DMS79 (cell line): ENCODE data around the gene GALT.

Source experiments
- DNase-seq: peaks from one replicate; lab custom pipeline; 2025; lab: John Stamatoyannopoulos, UW

GALT gene

GRCh38 chr9:34684145-34684544 is 37.7 kb downstream of the GALT start:
- DNase-seq, result no peak

GRCh38 chr9:34684816-34685215 is 38.3 kb downstream of the GALT start:
- DNase-seq, result no peak

DNA sequence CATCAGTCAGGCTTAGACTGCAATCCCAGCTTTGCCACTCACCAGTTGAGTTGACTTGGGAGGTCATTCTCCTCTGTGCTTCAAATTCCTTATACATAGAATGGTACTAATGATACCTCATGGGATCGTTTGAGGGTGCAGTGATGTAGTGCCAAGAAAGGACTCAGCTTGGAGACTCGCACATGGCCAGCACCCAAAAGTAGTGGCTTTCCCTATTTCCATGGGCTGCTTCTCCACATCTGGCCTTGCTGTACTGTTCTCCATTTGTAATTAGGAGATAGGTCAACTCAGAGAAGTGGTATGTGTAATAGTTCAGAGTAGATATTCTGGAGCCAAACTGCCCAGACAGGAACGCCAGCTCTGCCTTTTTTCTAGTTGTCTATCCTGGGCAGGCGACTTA is 39.1 kb downstream of the GALT start:
- DNase-seq, result no peak

DNA sequence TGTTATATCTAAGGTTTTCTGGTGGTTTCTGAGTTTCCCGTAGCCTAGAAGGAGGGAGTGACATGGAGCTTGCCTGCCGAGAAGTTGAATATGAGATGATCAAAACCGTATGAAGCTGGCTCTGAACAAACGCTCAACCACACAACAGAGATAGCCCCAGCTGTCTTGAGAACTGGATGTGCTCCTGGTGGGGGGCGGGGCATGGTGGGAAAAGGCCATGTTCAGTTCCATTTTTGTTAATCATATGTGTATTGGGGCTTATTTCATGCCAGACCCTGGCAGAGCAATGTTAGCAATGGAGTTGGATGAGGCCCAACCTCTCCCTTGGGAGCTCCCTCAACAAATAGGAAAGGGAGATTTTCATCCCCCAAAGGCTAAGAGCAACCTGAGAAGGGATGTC is 39.8 kb downstream of the GALT start:
- no peak for DNase-seq

- no peak for DNase-seq
Observed at GRCh38 chr9:34686732-34687131, 40.3 kb downstream of the GALT start.

- no peak for DNase-seq
Observed at GRCh38 chr9:34687276-34688030, 41.0 kb downstream of the GALT start.

- peak; percentile 9 for DNase-seq
Observed at GRCh38 chr9:34688329-34689115, 42.0 kb downstream of the GALT start.

- peak; percentile 52 for DNase-seq
Observed at GRCh38 chr9:34689116-34689470, 42.6 kb downstream of the GALT start.

- DNase-seq, result no peak
Observed at GRCh38 chr9:34689512-34689911, 43.0 kb downstream of the GALT start.

- no peak for DNase-seq
Observed at GRCh38 chr9:34690983-34691935, 44.8 kb downstream of the GALT start, which contains the start of gene CCL19. TSS of gene CCL19 (minus strand) at chr9:34691276. CDS start at chr9:34691139, 137 bp downstream.

GRCh38 chr9:34691936-34692315 is 45.5 kb downstream of the GALT start:
- no peak for DNase-seq

DNA sequence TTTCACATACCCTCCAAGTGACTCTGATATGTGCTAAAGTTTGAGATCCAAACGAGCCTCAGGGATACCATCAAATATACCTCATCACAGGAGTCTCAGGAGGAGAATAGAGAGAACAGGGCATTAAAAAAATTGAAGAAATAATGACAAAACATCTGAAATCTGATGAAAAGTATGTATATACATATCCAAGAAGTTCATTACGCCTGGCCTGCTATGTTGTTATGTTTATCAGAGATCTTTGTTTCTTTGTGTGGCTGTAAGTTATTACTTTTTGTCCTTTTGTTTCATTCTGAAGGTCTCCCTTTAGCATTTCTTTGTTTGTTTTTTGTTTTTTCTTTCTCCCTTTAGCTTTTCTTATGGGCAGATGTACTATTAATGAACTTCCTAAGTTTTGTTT is 47.1 kb downstream of the GALT start:
- no peak for DNase-seq

DNA sequence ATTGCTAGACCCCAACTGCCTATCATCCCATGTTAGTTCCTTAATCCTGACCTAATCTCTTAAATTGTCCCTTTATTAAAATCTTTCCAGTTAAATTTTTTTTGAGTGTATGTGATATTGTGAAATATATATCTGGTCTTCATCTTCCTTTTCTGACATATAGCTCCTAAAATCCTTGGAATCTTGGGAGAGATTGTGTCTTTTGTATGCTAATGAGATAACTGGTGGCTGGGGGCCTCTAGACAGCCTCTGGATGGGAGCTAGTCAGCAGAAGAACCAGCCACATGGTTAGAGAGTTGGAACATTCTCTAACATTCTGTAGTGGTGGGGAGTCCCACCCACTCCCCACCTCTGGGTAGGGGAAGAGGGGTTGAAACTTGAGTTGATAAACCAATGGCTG is 48.3 kb downstream of the GALT start:
- DNase-seq, result no peak
